Measurements from ENCODE around the gene CST9.

The CST9 gene

DNA sequence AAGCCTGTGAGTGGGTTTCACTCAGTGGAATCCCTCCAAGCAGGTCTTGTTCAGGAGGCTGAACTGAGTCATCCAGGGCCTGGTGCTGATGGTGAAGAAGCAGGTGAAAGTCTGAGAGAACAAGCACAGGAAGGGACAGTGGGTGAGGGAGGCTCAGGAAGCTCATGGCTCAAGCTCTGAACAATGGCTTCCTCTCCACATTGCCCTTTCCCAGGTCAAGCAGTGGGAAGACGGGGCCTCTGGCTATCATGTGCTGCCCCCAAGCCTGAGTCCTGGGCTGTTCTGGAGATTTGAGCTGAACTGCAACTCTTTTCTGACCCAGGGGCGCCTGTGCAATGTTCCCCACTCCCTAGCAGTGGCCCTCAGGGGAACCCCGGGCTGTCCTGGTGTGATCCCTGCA is 40.8 kb downstream of the CST9 start:
- ATAC-seq (ENCODE audit: low read depth), result no peak
- no peak for DNase-seq (ENCODE audit: low spot score)
- TF ChIP-seq CTCF (IDR thresholded peaks at IDR 0.05; ENCODE audit: poor library complexity, severe bottlenecking), result no peak
- Histone ChIP-seq H3K9me3 (ENCODE audit: severe bottlenecking) (peaks cover 10% of the 10 kb centered on the region), H3K27ac (ENCODE audit: poor library complexity, severe bottlenecking) (no peak overlapping the region), H3K27me3 (ENCODE audit: insufficient read depth, poor library complexity, severe bottlenecking) (no peaks in the 10 kb centered on the region), H3K36me3 (ENCODE audit: low read depth) (no peaks in the 10 kb centered on the region), H3K4me3 (ENCODE audit: severe bottlenecking) (no peak overlapping the region), H3K4me1 (ENCODE audit: insufficient read depth, poor library complexity, severe bottlenecking) (no peaks in the 10 kb centered on the region)

DNA sequence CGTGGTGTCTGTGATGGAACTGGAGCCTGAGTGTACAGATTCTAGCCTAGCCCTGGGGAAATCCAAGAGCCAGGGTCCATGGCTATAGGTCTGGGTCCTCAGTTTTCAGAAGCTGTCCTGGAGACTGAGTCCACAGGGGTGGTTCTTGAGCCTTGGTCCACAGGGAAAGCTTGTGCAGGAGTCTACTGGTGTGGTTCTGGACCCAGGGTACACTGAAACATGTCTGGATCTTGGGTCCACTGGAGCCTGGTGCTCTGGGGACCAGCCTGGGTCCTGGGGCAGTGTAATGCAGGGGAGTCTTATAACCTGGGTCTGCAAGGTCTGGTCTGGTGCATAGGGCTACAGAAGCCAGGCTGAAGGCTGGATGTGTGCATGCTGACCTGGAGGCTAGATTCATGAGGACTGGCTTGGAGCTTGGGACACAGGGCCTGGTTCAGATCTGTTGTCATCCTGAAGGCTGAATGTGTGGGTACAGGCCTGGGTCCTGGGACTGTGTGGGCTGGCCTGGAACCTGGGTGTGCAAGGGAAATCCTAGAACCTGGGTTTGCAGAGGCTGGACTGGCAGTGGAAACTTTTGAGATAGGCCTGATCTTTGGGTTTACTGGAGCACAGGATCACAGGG is 42.9 kb downstream of the CST9 start:
- Histone ChIP-seq H3K4me1 (ENCODE audit: insufficient read depth, poor library complexity, severe bottlenecking) (no peaks in the 10 kb centered on the region), H3K4me3 (ENCODE audit: severe bottlenecking) (no peak overlapping the region), H3K27me3 (ENCODE audit: insufficient read depth, poor library complexity, severe bottlenecking) (no peaks in the 10 kb centered on the region), H3K9me3 (ENCODE audit: severe bottlenecking) (peaks cover 10% of the 10 kb centered on the region), H3K27ac (ENCODE audit: poor library complexity, severe bottlenecking) (no peak overlapping the region), H3K36me3 (ENCODE audit: low read depth) (no peaks in the 10 kb centered on the region)
- DNase-seq (ENCODE audit: low spot score) (no peak), ATAC-seq (ENCODE audit: low read depth) (no peak)
- no peak for TF ChIP-seq CTCF (IDR thresholded peaks at IDR 0.05; ENCODE audit: poor library complexity, severe bottlenecking)

GRCh38 chr20:23554401-23554800 is 51.3 kb downstream of the CST9 start:
- TF ChIP-seq CTCF (IDR thresholded peaks at IDR 0.05; ENCODE audit: poor library complexity, severe bottlenecking), result no peak
- ATAC-seq (ENCODE audit: low read depth) (no peak), DNase-seq (ENCODE audit: low spot score) (no peak)
- Histone ChIP-seq H3K9me3 (ENCODE audit: severe bottlenecking) (no peaks in the 10 kb centered on the region), H3K36me3 (ENCODE audit: low read depth) (no peaks in the 10 kb centered on the region), H3K27me3 (ENCODE audit: insufficient read depth, poor library complexity, severe bottlenecking) (no peaks in the 10 kb centered on the region), H3K4me3 (ENCODE audit: severe bottlenecking) (no peak overlapping the region), H3K27ac (ENCODE audit: poor library complexity, severe bottlenecking) (no peak overlapping the region), H3K4me1 (ENCODE audit: insufficient read depth, poor library complexity, severe bottlenecking) (peaks cover 8% of the 10 kb centered on the region)

All from RWPE2 (cell line).